GM21528 (cell line): Measurements from ENCODE around the gene CCDC50.

Experiments
- ATAC-seq: cut with Tn5 transposase; IDR thresholded peaks from one replicate; pipeline ENCODE4 v1.9.1; 2021; ENCODE audit warnings: mild to moderate bottlenecking, moderate library complexity; ENCODE audit not compliant: unreplicated experiment, low FRiP score

CCDC50 gene

GRCh38 chr3:191328962-191329653 is at the start of gene CCDC50:
TSS of gene CCDC50 (plus strand) at chr3:191329394. CDS start at chr3:191329675, 281 bp downstream.
- ATAC-seq = peak; percentile 83

GRCh38 chr3:191280111-191280510 is 49.1 kb upstream of the CCDC50 start:
- no peak for ATAC-seq

- ATAC-seq = no peak
Measured at GRCh38 chr3:191280882-191281281, 48.3 kb upstream of the CCDC50 start.

- ATAC-seq = no peak
Measured at GRCh38 chr3:191282251-191283185, 46.7 kb upstream of the CCDC50 start.

- no peak for ATAC-seq
Measured at GRCh38 chr3:191283400-191283799, 45.8 kb upstream of the CCDC50 start.

GRCh38 chr3:191290311-191291025 is 38.7 kb upstream of the CCDC50 start:
- peak; percentile 88 for ATAC-seq

- ATAC-seq = no peak
Measured at GRCh38 chr3:191292243-191293015, 36.8 kb upstream of the CCDC50 start.

- no peak for ATAC-seq
Measured at GRCh38 chr3:191294291-191294690, 34.9 kb upstream of the CCDC50 start.

- ATAC-seq = peak; percentile 82
Measured at GRCh38 chr3:191296041-191296541, 33.1 kb upstream of the CCDC50 start.

- ATAC-seq = no peak
Measured at GRCh38 chr3:191298846-191299245, 30.3 kb upstream of the CCDC50 start.

GRCh38 chr3:191300422-191300821 is 28.8 kb upstream of the CCDC50 start:
- peak; percentile 32 for ATAC-seq

- peak; percentile 70 for ATAC-seq
Measured at GRCh38 chr3:191301017-191301416, 28.2 kb upstream of the CCDC50 start.

- ATAC-seq = no peak
Measured at GRCh38 chr3:191301782-191302411, 27.3 kb upstream of the CCDC50 start.

GRCh38 chr3:191302451-191302850 is 26.7 kb upstream of the CCDC50 start:
- no peak for ATAC-seq

GRCh38 chr3:191303596-191303995 is 25.6 kb upstream of the CCDC50 start:
- ATAC-seq = no peak

GRCh38 chr3:191306428-191306827 is 22.8 kb upstream of the CCDC50 start:
- ATAC-seq = no peak

GRCh38 chr3:191307341-191307740 is 21.9 kb upstream of the CCDC50 start:
- ATAC-seq = no peak

- no peak for ATAC-seq
Measured at GRCh38 chr3:191313296-191313695, 15.9 kb upstream of the CCDC50 start.

- no peak for ATAC-seq
Measured at GRCh38 chr3:191314109-191314728, 15.0 kb upstream of the CCDC50 start.
